ENCODE results near the gene KCNK4. TPM values are rescaled to one million over a fixed set of nuclear protein-coding genes. Genes with fewer than 3 reads are reported as not detected.

The KCNK4 gene
- total and polyA plus RNA-seq, 12 donors, result 0.10 to 0.54 TPM; not detected in 10

GRCh38 chr11:64259533-64260067 is 31.5 kb upstream of the KCNK4 start:
- 77 to 86% (median 81%) methylated on average over 4 of the region's 4 CpGs for WGBS, 4 donors
- Histone ChIP-seq H3K4me3 (no peak overlapping the region), H3K4me1 (replicated peaks in 1 of 2) (no peaks in the 10 kb centered on the region), H3K9me3 (replicated peaks in 1 of 3) (no peaks in the 10 kb centered on the region), H3K36me3 (replicated peaks in 1 of 2) (peaks cover 0 to 100% of the 10 kb centered on the region in 2 donors), H3K27me3 (no peaks in the 10 kb centered on the region), H3K27ac (no peak overlapping the region)
- intact Hi-C loops (cut with DNase I), result no loop called here
- DNase-seq, result peak in 1 of 7 donors; percentile 22
- no peak for TF ChIP-seq POLR2A (IDR thresholded peaks at IDR 0.05)
- TF ChIP-seq, protein P1, sequence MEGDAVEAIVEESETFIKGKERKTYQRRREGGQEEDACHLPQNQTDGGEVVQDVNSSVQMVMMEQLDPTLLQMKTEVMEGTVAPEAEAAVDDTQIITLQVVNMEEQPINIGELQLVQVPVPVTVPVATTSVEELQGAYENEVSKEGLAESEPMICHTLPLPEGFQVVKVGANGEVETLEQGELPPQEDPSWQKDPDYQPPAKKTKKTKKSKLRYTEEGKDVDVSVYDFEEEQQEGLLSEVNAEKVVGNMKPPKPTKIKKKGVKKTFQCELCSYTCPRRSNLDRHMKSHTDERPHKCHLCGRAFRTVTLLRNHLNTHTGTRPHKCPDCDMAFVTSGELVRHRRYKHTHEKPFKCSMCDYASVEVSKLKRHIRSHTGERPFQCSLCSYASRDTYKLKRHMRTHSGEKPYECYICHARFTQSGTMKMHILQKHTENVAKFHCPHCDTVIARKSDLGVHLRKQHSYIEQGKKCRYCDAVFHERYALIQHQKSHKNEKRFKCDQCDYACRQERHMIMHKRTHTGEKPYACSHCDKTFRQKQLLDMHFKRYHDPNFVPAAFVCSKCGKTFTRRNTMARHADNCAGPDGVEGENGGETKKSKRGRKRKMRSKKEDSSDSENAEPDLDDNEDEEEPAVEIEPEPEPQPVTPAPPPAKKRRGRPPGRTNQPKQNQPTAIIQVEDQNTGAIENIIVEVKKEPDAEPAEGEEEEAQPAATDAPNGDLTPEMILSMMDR (IDR thresholded peaks at IDR 0.05), result no peak

DNA sequence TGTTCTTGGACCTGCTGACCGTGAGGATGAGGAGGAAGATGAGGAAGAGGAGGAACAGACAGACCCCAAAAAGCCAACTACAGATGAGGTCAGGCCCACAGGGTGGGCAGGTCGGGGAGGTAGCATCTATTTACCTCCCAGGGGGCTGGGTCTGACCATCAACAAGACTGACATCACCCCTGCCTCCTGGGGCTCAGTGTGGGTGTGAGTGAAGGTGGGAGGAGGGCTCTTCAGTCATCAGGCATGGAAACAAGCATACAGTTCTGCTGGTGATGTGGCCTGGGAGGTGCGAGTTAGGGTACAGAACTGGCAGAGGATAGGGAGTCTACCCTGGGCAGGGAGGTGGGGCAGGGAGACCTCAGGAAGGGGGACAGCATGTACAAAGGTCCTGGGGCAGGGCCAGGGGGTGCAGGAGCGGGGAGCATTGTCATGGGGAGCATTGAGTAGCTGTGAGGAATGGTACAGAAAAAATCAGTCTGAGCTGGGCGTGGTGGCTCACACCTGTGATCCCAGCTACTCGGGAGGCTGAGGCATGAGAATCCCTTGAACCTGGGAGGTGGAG is 30.9 kb upstream of the KCNK4 start:
- no peak for TF ChIP-seq POLR2A (IDR thresholded peaks at IDR 0.05)
- TF ChIP-seq, protein P1 (IDR thresholded peaks at IDR 0.05), result no peak
- Histone ChIP-seq H3K36me3 (replicated peaks in 1 of 2) (peaks cover 0 to 100% of the 10 kb centered on the region in 2 donors), H3K4me3 (no peak overlapping the region), H3K9me3 (replicated peaks in 1 of 3) (no peaks in the 10 kb centered on the region), H3K4me1 (replicated peaks in 1 of 2) (no peaks in the 10 kb centered on the region), H3K27ac (no peak overlapping the region), H3K27me3 (no peaks in the 10 kb centered on the region)
- intact Hi-C loops (cut with DNase I), result no loop called here
- no peak for DNase-seq
- WGBS, 4 donors, result 92 to 96% (median 94%) methylated on average over 6 of the region's 6 CpGs

DNA sequence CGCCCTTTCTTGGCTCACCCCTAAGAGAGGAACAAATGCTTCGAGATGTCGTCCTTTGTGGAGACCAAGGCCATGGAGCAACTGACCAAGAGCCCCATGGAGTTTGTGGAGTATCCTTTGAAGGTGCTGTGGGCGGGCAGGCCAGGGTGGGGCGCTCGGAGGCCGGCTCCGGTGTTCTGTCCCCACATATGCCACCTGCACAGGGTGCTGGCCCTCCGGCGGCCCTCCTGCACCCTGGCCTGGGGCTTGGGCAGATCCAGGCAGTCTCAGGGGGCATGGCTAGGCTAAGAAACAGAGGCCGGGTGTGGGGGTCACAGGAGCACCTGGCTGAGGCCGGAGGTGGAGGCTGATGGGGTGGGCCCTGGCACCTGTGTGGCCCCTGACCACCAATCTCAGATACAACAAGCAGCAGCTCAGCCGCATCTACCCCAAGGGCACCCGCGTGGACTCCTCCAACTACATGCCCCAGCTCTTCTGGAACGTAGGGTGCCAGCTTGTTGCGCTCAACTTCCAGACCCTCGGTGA is 29.5 kb upstream of the KCNK4 start:
- H3K9me3 ChIP-seq (replicated peaks in 1 of 3), result no peaks in the 10 kb centered on the region
- peaks cover 0 to 10% of the 10 kb centered on the region in 2 donors for H3K4me1 ChIP-seq (replicated peaks in 1 of 2)
- H3K4me3 ChIP-seq, result no peak overlapping the region
- H3K27me3 ChIP-seq, result no peaks in the 10 kb centered on the region
- H3K27ac ChIP-seq, result no peak overlapping the region
- TF ChIP-seq, protein P1 (IDR thresholded peaks at IDR 0.05), result no peak
- H3K36me3 ChIP-seq (replicated peaks in 1 of 2), result peaks cover 0 to 98% of the 10 kb centered on the region in 2 donors
- 86 to 95% (median 93%) methylated on average over 11 to 18 of the region's 18 CpGs for WGBS, 4 donors
- intact Hi-C loops (cut with DNase I), result no loop called here
- DNase-seq, result peak in 1 of 7 donors; percentile 25

DNA sequence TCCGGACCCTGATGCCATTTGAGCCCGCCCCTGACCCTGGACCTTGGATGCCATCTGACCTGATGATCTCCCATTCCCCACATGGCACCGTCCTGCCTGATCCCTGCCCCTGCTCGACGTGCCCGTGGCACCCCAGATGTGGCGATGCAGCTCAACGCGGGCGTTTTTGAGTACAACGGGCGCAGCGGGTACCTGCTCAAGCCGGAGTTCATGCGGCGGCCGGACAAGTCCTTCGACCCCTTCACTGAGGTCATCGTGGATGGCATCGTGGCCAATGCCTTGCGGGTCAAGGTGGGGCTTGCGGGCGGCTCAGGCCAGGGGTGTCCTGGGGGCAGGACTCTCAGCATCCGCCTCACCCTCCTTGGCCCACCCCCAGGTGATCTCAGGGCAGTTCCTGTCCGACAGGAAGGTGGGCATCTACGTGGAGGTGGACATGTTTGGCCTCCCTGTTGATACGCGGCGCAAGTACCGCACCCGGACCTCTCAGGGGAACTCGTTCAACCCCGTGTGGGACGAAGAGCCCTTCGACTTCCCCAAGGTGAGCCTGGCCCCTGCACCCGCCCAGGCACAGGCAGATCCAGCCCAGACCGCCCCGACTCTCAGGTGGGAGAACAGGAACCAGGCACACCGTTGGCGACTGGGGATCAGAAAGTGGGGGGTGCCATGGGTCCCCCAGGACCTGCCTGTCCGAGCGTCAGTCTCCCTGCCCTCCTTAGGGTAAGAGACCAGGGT is 28.7 kb upstream of the KCNK4 start:
- TF ChIP-seq, protein P1 (IDR thresholded peaks at IDR 0.05), result no peak
- TF ChIP-seq POLR2A (IDR thresholded peaks at IDR 0.05), result no peak
- H3K27ac ChIP-seq, result peak overlapping the region in 1 of 5 donors; percentile 38
- WGBS, 4 donors, result 90 to 94% (median 93%) methylated on average over 11 to 42 of the region's 42 CpGs
- H3K4me3 ChIP-seq, result no peak overlapping the region
- H3K27me3 ChIP-seq, result no peaks in the 10 kb centered on the region
- peaks cover 0 to 90% of the 10 kb centered on the region in 2 donors for H3K36me3 ChIP-seq (replicated peaks in 1 of 2)
- H3K4me1 ChIP-seq (replicated peaks in 1 of 2), result peaks cover 7 to 17% of the 10 kb centered on the region in 2 donors
- H3K9me3 ChIP-seq (replicated peaks in 1 of 3), result no peaks in the 10 kb centered on the region
- intact Hi-C loops (cut with DNase I), result no loop called here
- DNase-seq, result no peak

Data from adrenal gland (tissue), 12 donors.